ENCODE measurements around the gene GSTA3. TPM values are rescaled to one million over a fixed set of nuclear protein-coding genes. Genes with fewer than 3 reads are reported as not detected.
"Not testable (repeated sequence)": the region's sequence is repeated elsewhere in the genome, so short reads cannot be mapped to it uniquely, and the experiment has no call there.

The GSTA3 gene
- total RNA-seq, 1 donor from 2014 or later, result not detected

- DNase-seq (ENCODE audit: low spot score); intact Hi-C loops (cut with DNase I); ATAC-seq: not testable (repeated sequence)
Observed at GRCh38 chr6:52918771-52919170, 9.3 kb upstream of the GSTA3 start.

- intact Hi-C loops (cut with DNase I); DNase-seq (ENCODE audit: low spot score); ATAC-seq: not testable (repeated sequence)
Observed at GRCh38 chr6:52918027-52918686, 8.7 kb upstream of the GSTA3 start.

GRCh38 chr6:52914516-52914915 is 5.0 kb upstream of the GSTA3 start:
- ATAC-seq (no peak), DNase-seq (ENCODE audit: low spot score) (no peak)
- intact Hi-C loops (cut with DNase I), result no loop called here

GRCh38 chr6:52910091-52910490 is 593 bp upstream of the GSTA3 start:
- intact Hi-C loops (cut with DNase I), result no loop called here
- DNase-seq (ENCODE audit: low spot score) (no peak), ATAC-seq (no peak)

- DNase-seq (ENCODE audit: low spot score) (no peak), ATAC-seq (no peak)
- intact Hi-C loops (cut with DNase I), result no loop called here
Observed at GRCh38 chr6:52909131-52909530, 367 bp downstream of the GSTA3 start.

GRCh38 chr6:52908526-52908925 is 972 bp downstream of the GSTA3 start:
- ATAC-seq, result no peak
- intact Hi-C loops (cut with DNase I), result no loop called here
- DNase-seq (ENCODE audit: low spot score), result no peak

GRCh38 chr6:52904562-52905279 is 4.8 kb downstream of the GSTA3 start:
- intact Hi-C loops (cut with DNase I), result no loop called here
- DNase-seq (ENCODE audit: low spot score) (no peak), ATAC-seq (no peak)

- ATAC-seq, result no peak
- intact Hi-C loops (cut with DNase I), result no loop called here
- no peak for DNase-seq (ENCODE audit: low spot score)
Observed at GRCh38 chr6:52900536-52900935, 9.0 kb downstream of the GSTA3 start.

- DNase-seq (ENCODE audit: low spot score); intact Hi-C loops (cut with DNase I); ATAC-seq: not testable (repeated sequence)
Observed at GRCh38 chr6:52895790-52896189, 13.7 kb downstream of the GSTA3 start.

GRCh38 chr6:52894285-52894684 is 15.2 kb downstream of the GSTA3 start:
- ATAC-seq (no peak), DNase-seq (ENCODE audit: low spot score) (no peak)
- intact Hi-C loops (cut with DNase I), result no loop called here

- ATAC-seq (no peak), DNase-seq (ENCODE audit: low spot score) (no peak)
- intact Hi-C loops (cut with DNase I), result no loop called here
Observed at GRCh38 chr6:52893803-52894202, 15.7 kb downstream of the GSTA3 start.

- intact Hi-C loops (cut with DNase I), result no loop called here
- ATAC-seq (no peak), DNase-seq (ENCODE audit: low spot score) (no peak)
Observed at GRCh38 chr6:52893221-52893620, 16.3 kb downstream of the GSTA3 start.

- no peak for ATAC-seq
- DNase-seq (ENCODE audit: low spot score), result no peak
- intact Hi-C loops (cut with DNase I), result no loop called here
Observed at GRCh38 chr6:52890018-52890417, 19.5 kb downstream of the GSTA3 start.

GRCh38 chr6:52887910-52888524 is 21.5 kb downstream of the GSTA3 start:
- intact Hi-C loops (cut with DNase I), result no loop called here
- ATAC-seq, result no peak
- DNase-seq (ENCODE audit: low spot score), result no peak

GRCh38 chr6:52881996-52882841 is 27.3 kb downstream of the GSTA3 start:
- DNase-seq (ENCODE audit: low spot score) (peak; percentile 76), ATAC-seq (peak; percentile 99)
- intact Hi-C loops (cut with DNase I), result no loop called here

GRCh38 chr6:52881662-52881995 is 27.9 kb downstream of the GSTA3 start:
- intact Hi-C loops (cut with DNase I), result no loop called here
- DNase-seq (ENCODE audit: low spot score) (no peak), ATAC-seq (peak; percentile 37)

- intact Hi-C loops (cut with DNase I), result no loop called here
- no peak for ATAC-seq
Observed at GRCh38 chr6:52877786-52878185, 31.7 kb downstream of the GSTA3 start.

GRCh38 chr6:52877168-52877567 is 32.3 kb downstream of the GSTA3 start:
- ATAC-seq (no peak), DNase-seq (ENCODE audit: low spot score) (no peak)
- intact Hi-C loops (cut with DNase I), result no loop called here

More at GRCh38 chr6:52877786-52878185, 31.7 kb downstream of the GSTA3 start:
- DNase-seq (ENCODE audit: low spot score), result no peak

- DNase-seq (ENCODE audit: low spot score) (no peak), ATAC-seq (no peak)
- intact Hi-C loops (cut with DNase I), result no loop called here
Observed at GRCh38 chr6:52876056-52876787, 33.3 kb downstream of the GSTA3 start.
